ENCODE data around the gene DYDC2.

Gene DYDC2

DNA sequence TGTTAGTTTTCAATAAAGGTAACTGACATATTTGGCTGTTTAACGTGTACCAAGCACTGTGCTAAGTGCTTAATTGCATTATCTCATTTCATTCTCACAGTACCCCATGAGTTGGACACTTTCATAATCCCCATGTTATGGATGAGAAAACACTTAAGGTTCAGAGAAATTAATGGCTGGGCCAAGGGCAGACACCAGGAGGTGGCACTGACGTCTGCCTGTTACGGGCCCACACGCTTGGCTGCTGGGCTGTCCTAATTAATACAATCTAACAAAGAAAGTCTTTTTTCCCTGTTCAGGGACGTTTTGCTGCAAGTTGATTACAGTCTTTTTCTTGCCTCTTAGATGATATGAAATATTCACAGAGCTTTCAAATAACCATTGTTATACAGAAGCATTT, 16.1 kb downstream of the DYDC2 start:
- DNase-seq: no peak

DNA sequence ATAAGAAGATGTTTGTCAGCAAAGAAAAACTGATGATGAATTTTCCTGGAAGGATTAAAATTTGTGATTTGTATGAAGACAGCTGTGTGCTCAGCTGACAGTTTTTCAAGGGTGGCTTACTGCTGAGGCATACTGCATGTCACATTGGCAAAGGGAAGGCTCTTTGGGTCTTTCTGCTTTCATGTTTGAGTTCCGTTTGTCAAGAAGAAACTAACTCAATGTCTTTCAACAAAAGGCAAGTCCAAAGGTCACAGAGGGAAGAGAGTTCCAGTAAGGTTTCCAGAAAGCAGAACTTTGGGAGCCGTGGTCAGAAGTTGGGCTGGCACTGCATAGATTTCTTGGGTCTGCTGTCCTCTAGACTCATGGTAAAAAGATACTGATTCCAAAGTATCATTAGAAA, 16.9 kb downstream of the DYDC2 start:
- DNase-seq: no peak

DNA sequence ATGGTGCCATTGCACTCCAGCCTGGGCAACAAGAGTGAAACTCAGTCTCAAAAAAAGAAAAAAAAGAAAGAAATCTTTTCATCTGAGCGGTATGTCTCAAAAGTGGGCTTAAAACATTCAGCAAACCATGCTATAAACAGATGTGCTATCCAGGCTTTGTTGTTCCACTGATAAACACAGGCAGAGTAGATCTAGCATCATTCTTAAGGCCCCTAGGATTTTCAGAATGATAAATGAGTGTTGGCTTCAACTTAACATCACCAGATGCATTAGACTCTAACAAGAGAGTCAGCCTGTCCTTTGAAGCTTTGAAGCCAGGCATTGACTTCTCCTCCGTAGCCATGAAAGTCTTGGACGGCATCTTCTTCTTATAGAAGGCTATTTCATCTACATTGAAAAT, 23.1 kb downstream of the DYDC2 start:
- DNase-seq: no peak

DNA sequence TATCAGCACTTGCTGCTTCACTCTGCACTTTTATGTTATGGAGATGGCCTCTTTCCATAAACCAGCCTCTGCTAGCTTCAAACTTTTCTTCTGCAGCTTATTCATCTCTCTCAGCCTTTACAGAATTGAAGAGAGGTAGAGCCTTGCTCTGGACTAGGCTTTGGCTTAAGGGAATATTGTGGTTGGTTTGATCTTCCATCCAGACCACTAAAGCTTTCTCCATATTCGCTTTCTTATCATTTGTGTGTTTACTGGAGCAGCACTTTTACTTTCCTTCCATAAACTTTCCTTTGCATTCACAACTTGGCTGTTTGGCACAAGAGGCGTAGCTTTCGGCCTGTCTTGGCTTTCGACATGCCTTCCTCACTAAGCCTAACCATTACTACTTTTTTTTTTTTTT, 23.6 kb downstream of the DYDC2 start:
- no peak for DNase-seq

DNA sequence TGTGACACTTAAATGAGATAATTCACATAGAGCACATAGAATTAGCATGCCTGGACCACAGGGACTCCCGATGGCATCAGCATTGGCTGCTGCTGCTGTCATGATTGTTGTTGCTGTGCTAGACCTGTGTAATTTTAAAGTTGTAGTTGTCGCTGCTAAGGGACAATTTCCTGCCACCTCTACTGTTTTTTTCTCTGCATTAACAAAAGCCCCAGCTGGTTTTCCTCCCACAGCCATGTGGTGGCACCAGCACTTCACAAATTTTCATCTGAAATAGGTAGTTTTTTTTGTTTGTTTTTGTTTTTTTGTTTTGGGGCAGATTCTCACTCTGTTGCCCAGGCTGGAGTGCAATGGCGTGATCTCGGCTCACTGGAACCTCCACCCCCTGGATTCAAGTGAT, 26.4 kb downstream of the DYDC2 start:
- peak in 2 of 3 experiments; percentile 0 to 31 for DNase-seq

DNA sequence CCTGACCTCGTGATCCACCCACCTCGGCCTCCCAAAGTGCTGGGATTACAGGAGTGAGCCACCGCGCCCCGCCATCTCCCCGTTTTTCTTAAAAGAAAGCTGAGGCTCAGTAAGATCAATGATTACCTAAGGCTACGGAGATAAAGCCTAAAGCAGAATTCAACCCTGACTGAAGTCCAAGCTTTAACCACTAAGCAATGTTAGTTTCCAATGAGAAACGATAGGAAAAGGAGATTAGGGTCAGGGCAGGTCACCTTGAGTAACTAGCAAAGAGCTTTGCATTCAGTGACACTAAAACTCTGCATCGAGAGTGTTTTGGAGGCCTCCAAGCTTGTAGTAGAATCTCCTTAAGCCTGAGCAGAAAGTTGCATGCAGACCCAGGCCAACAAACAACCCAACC, 34.2 kb downstream of the DYDC2 start:
- no peak for DNase-seq

DNA sequence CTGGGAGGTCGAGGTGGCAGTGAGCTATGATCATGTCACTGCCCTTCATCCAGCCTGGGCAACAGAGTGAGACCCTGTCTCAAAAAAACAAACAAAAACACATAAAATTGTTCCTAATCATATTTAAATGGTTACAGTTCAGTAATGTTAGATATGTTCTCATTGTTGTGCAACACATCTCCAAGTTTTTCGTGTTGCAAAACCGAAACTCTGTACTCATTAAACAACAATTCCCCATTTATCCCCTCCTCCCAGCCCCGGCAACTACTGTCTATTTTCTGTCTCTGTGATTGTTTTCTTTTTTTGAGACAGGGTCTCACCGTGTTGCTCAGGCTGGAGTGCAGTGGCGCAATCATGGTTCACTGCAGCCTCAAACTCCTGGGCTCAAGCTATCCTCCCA, 35.7 kb downstream of the DYDC2 start:
- DNase-seq: no peak

DNA sequence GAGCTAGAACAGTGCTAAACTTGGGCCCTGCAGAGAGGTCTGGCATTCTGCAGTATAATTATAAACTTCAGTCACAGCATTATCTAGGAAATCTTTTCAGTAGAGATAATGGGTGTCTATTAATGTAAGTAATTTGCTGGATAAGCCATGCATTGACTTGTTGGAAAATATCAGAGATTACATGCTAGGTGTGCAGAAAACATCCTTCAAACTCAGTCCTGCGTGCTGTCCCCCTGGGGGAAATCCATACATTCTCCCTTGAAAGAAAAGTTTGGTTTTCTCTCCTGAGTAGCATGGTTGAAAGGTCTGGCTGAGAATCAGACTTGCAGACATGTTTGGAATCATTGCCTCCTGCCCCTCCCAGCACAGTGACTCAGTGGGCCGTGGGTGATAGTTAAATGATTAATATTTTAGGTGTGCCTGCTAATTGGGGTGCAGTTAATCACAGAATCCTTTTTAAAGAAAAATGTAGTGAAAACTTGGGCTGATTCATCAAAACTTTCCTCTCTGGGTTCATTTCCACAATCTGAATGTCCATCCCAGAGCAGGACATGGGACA, 37.9 kb downstream of the DYDC2 start:
- no peak for DNase-seq

DNA sequence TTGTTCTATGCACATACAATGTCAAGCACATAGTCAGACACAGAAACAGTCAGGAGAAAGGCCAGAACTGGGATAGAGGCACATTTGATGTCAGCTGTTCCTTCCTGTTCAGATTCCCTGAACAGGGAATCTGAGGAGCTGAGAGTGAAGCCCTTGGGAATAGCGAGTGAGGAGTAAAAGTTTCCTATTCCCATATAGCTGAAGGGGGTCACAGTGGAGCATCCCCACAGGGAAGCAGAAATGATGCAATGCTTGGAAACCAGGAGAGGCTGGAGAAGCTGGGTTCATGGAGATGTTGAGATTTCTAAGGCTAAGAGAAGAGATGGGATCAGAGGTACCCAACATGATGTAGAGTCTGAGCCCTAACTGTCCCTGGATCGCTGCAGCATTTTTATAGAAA, 40.4 kb downstream of the DYDC2 start:
- DNase-seq: no peak

DNA sequence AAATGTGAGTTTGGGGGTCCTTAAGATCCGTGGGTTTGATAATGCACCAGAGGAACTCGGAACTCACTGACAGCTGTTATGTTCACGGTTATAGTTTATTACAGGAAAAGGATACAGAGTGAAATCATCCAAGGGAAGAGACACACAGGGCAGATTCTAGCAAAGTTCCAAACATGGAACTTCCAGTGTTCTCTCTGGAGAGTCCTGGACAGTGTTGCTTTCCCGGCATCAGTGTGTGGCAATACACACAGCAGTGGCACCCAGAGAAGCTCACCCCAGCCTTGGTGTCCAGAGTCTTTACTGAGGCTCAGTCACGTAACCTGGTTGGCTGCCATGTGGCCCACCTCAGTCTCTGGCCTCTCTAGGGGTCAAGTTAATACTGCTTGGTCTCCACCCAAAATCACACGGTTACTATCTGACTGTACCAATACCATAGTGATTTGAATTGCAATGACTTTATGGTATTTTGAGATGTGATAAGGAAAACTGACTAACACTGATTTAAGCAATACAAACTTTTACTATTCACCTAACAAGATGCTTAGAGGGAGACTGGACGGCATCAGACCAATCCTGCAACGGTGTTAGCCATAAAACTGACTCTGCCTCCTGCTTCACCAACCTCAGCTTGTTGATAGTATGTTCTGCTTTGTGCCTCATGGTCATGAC, 43.7 kb downstream of the DYDC2 start:
- no peak for DNase-seq

DNA sequence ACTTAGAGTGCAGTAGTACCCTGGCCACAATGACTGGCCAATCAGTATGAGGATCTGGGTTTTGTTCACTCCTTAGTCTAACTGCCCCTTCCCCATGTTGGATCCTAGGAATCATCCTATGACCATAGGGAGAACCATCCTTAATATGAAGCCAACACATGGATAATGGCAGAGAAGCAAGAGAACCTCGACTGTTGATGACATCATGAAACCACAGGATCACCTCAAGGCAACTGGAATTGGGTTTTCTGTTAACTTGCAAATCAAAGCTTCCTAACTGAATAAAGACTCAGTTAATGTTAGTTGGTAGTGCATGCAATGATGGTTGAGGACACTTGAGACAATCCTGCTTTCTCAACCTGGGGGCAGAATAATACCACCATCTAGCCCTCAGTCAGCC, 48.5 kb downstream of the DYDC2 start:
- DNase-seq: no peak

DNA sequence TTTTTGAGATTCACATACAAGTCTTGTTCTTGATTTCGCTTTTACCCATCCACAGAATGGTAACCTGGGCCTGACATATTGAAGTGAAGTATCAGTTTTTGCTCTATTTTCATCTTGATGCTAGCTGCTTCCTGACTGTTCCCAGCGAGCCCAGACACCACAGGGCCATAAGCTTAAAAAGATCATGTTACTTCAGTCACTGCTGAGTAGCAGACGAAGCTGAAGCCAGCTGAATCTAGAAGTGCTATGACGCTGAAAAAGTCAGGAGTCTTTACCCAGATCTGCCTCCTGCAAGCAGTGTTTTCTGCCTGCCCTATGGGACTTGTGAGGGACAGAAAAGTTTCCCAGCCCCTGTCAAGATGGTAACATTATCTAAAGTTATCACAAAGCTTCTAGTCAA, 49.0 kb downstream of the DYDC2 start:
- peak in 1 of 3 experiments; percentile 17 for DNase-seq

DNA sequence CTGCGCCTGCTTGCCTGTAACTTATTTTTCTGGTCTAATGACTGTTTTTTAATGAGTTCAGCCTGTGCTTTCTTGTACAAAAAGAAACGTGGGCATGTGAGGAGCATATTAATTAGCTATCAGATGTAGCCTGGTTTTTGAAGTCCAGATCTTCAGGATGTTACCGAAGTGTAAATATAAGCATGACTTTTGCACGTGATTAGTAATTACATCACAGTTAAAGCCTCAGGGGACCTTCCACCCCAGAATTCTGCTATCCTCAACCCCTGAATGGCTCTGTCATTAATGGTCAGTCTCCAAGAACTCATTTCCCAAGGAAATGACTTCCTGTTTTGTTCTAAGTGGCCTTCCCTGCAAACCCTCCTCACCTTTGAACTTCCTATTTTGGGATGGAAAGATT, 49.6 kb downstream of the DYDC2 start:
- DNase-seq: no peak

DNA sequence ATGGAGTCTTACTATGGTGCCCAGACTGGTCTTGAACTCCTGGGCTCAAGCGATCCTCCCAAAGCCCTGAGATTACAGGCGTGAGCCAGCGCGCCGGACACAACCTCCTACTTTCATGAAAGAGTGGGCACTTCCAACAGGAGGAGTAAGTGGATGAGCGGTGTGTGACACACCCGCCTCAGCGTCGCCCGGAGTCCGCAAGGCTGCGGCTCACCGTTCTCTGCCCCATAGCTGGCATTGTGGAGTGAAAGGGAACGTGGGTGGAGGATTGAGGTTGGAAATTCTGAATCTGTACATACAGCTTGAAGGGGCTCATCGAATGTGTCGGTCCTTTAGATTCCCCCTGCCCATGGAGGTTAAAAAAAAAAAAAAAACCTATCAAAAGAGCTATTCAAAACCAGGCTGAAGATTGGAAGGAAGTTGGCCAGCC, 51.2 kb downstream of the DYDC2 start:
- DNase-seq: peak; percentile 26 to 85 (median 63)

DNA sequence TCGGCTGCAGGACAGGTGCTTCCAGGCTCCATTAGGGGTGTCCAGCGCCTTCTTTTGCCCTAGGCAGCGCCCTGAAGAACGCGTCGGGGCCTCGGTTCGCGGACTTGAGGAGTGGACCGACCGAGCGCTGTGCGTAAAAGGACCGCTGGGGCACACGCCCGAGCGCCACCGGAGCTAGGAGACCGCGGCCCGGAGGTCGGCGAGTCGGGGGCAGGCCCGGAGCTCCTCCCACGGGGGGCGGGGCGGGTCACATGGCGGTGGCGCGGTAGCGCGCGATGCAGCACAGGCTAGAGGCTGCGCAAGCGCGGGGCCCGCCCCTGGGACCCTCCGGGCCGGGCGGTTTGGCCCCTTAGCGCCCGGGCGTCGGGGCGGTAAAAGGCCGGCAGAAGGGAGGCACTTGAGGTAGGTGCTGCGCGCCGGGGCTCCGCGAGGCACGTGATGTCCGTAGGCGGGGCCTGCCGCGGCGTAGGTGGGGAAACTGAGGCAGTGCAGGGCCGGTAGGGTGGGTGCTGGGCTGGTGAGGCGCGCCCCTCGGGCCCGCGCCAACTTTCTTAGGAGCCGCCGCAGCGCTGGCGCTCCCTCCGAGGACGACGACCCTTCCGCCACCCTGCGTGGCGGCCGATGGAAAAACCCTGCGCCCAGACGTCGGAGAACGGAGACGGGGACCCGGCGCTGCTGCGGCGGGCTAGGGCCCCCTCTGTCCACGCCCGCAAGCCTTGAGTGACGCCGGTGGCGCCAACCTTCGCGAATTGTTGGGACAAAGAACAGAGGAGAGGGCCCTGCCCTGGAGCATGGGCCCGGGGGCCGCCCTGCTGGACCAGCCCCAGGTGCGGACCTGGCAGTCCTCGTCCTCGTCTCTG, 51.9 kb downstream of the DYDC2 start, which contains the start of gene PRXL2A:
Gene PRXL2A (plus strand): TSS at position 310 of the 860 bp plus-strand sequence. CDS start 11,917 bp downstream, outside the sequence.
- peak; percentile 69 to 88 (median 81) for DNase-seq

DNA sequence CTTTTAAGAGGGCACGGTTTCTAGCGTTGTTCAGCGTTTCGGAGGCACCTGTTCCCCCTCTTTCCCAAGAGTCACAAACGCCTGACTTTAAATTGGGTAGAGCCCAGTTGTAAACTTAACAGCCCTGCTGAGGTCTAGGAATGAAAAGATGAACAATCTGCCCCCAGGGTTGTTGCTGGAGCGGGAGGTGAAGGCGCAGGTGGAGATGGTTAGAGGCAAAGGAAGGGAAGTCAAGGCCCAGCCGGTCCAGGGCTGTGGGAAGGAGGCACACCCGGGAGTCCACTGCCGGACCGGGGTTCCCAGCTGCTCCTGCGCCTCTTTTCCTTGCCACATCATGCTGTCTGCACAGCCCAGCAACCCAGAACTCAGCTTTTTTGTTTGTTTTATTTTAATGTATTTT, 52.5 kb downstream of the DYDC2 start:
- peak in 2 of 3 experiments; percentile 27 to 53 for DNase-seq

DNA sequence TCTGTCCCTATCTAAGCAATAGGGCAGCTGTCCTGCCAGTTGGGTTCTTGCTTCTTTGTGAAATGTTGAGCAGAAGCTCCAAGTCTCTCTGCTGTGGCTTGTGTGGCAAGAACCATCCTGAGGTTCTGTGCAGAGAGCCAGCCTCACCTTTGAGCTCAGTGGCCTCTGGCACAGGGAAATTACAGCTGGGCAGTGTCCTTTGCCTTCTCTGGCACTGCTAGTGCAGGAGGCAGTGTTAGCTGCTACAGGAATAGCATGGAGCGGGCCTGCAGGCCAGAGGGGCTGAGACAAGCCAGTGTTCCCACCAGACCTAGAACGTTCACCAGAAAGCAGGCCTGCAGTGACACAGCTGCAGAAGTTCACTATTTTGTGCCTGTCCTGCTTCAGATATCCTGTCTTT, 53.5 kb downstream of the DYDC2 start:
- DNase-seq: no peak

DNA sequence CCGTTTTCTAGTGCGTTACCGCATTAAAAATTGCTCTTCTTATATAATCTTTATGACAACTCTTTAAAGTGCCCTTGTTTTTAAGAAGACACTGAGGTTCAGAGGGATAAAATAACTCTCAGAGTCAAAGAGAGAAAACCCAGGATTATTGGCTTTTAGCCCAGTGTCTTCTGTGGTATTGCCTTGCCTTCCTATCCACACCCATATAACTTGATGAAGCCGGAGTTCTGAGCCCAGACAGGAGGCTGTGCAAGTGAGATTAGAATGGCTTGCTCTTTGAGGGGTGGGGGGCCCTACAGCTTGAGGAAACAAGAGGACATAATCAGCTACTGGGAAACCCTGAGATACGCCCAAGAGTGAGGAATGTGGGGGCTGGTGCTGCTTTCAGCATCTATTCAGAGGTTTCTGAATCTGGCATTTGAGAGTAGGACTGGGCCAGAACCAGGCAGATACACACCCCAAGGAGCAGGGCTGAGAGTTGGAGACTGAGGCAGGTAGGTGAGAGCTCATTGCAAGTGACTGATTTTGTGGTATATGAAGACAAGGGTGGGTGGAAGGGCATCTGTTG, 54.1 kb downstream of the DYDC2 start:
- DNase-seq: no peak

DNA sequence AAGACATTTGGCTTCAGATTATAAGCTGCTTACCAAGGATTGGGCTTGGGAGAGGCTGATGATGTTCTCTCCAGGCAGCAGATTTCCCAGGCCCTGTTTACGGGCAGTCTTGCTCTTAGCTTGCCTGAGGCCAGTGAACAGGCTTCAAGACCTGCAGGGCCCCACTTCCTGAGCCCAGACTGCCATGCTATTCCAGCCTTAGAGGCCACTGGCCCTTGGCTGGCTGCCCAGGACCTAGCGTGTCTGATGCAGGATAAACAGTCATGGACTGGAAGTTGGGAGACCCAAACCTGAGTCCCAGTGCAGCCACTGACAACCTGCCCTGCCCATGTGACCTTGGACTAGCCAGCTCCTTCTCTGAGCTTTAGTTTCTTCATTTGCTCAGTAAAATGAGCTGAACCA, 54.7 kb downstream of the DYDC2 start:
- DNase-seq: no peak

DNA sequence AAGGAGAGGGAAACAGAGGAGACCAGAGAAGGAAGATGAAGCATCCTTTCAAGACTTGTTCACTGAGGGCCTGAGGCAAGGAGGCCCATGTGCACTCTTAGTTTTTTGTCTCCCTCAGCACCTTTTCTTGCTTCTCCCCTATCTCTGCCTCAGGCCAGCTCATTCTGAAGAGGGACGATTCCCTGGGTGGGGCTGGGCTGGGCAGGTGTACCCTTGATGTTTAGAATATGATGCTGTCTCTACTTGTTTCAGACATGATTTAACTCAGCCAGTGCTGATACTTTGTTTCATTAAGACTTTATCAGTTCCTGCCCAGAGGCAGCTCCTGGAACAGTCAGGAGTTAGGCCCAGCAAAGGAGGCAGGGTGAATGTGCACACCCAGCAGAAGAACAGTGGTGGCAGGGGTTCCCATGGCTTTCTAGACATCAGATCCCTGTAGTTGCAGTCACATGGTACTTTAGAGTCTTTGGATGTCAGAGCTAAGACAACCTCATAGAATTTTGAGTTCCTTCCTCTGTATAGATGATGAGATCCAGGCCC, 55.2 kb downstream of the DYDC2 start:
- DNase-seq: no peak

DNA sequence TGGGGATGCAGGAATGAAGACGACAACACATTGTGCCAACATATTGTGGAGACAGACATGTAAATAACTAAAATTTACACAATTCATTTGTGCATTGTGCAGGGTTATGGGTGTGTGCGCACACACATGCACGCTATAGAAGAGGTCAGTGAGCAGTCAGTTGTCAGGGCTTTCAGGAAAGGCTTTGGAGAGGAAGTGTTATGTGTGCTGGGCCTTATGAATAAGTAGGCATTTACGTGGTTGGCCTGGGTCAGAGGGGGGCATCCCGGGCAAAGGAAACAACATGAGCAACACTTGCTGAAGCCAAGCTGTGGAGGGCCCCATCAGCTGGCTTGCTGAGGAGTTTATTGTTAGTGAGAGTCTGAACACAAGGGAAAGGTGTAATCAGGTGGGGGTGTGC, 55.9 kb downstream of the DYDC2 start:
- DNase-seq: no peak

DNA sequence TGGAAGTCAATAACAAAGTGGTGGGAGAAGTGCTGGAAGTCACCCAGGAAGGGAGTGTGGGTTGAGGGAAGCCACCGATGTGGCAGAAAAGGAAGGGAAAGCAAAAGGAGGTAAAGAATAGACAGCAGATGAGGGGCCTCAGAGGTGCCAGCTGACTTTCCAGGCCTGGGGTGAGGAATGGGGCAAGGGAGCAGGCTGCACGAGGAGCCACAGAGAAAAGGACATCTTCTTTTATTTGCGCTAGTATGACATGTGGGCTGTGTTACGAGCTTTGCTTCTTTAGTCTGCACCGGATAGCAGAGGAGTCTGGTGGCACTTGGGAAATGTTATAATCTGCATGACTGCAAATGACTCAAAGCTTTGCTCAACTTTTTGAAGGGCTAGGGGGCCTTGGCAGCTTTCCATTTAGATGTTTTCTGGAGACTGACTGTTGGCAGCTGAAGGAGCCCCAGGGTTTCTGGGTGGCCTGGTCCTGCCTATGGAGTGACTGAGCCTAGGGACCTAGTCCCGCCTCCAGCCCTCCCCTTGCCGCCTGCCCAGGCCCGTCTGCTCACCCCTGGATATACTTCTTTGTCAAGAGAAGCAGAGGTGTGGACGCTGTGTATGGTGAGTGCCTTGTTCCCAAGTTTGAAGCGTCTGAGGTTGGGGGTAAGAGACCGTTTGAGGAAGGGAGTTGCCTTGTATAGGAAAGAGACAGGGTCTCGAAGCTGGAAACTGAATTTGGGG, 56.9 kb downstream of the DYDC2 start:
- no peak for DNase-seq
